NK-92 (cell line): ENCODE data around the gene VSTM4.

Source experiments
- DNase-seq: peaks from one replicate; lab custom pipeline; 2025; ENCODE audit not compliant: unreplicated experiment; lab: John Stamatoyannopoulos, UW

Gene VSTM4

GRCh38 chr10:48974510-48975156 lies 140.7 kb downstream of the VSTM4 start:
- no peak for DNase-seq

GRCh38 chr10:48973065-48973464 lies 142.3 kb downstream of the VSTM4 start:
- no peak for DNase-seq

- no peak for DNase-seq
These were observed 144.7 kb downstream of the VSTM4 start for GRCh38 chr10:48970654-48971053.

- DNase-seq: no peak
These were observed 145.3 kb downstream of the VSTM4 start for GRCh38 chr10:48970046-48970445.

- DNase-seq: no peak
These were observed 147.3 kb downstream of the VSTM4 start for GRCh38 chr10:48968036-48968435.

- no peak for DNase-seq
These were observed 149.9 kb downstream of the VSTM4 start for GRCh38 chr10:48965460-48965859.
